ENCODE data around the gene EEFSEC. TPM values are rescaled to one million over a fixed set of nuclear protein-coding genes. Genes with fewer than 3 reads are reported as not detected.
A peak's percentile ranks its signal among the peaks of the same experiment; 100 is the strongest.

The EEFSEC gene
- total RNA-seq, 1 donor from 2014 or later = 2.6 TPM

GRCh38 chr3:128179484-128179819, 26.2 kb downstream of the EEFSEC start:
- no peak overlapping the region for H3K9ac ChIP-seq (ENCODE audit: low read depth in 1 of 3, low read length in 3 of 3)
- no peaks in the 10 kb centered on the region for H3K36me3 ChIP-seq (ENCODE audit: control insufficient read depth in 3 of 3, insufficient read depth in 3 of 3, low read length in 3 of 3)
- no peaks in the 10 kb centered on the region for H3K27me3 ChIP-seq (ENCODE audit: control insufficient read depth in 3 of 3, insufficient read depth in 3 of 3, low read length in 3 of 3)
- H3K9me3 ChIP-seq (ENCODE audit: control insufficient read depth in 3 of 3, low read length in 3 of 3) = no peaks in the 10 kb centered on the region
- peak overlapping the region in 1 of 3 donors; percentile 40 for H3K4me3 ChIP-seq (ENCODE audit: low read length in 3 of 3)
- H3K4me1 ChIP-seq (ENCODE audit: control insufficient read depth in 3 of 3, insufficient read depth in 3 of 3, low read length in 3 of 3) = peaks cover 24 to 34% (median 28%) of the 10 kb centered on the region in 3 donors
- H3K27ac ChIP-seq (ENCODE audit: low read depth, low read length) = no peak overlapping the region

- no peak overlapping the region for H3K27ac ChIP-seq (ENCODE audit: low read depth, low read length)
- peaks cover 14 to 26% (median 21%) of the 10 kb centered on the region in 3 donors for H3K4me1 ChIP-seq (ENCODE audit: control insufficient read depth in 3 of 3, insufficient read depth in 3 of 3, low read length in 3 of 3)
- no peak overlapping the region for H3K4me3 ChIP-seq (ENCODE audit: low read length in 3 of 3)
- H3K36me3 ChIP-seq (ENCODE audit: control insufficient read depth in 3 of 3, insufficient read depth in 3 of 3, low read length in 3 of 3) = no peaks in the 10 kb centered on the region
- no peaks in the 10 kb centered on the region for H3K9me3 ChIP-seq (ENCODE audit: control insufficient read depth in 3 of 3, low read length in 3 of 3)
- no peaks in the 10 kb centered on the region for H3K27me3 ChIP-seq (ENCODE audit: control insufficient read depth in 3 of 3, insufficient read depth in 3 of 3, low read length in 3 of 3)
- peak overlapping the region in 1 of 3 donors; percentile 11 for H3K9ac ChIP-seq (ENCODE audit: low read depth in 1 of 3, low read length in 3 of 3)
Measured at GRCh38 chr3:128180436-128180835, 27.2 kb downstream of the EEFSEC start.

DNA sequence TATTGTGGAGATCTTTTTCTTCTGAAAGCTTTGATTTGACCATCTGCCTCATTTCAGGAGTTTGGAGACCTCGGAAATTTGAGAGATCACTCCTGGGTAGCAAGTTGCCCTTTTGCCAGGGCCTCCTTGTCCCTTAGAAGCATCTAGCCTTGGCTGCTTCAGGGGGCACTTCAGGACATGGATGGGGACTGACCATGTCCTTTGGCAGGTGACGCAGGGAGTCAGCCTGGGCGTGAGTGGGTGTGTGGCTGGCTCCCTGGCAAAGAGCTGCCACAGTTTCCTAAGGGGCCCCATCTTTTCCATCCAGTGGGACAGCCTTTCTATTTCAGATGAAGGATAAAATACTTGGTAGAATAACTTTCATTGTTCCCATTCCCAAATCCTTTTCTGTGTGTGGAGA, 27.6 kb downstream of the EEFSEC start:
- no peaks in the 10 kb centered on the region for H3K9me3 ChIP-seq (ENCODE audit: control insufficient read depth in 3 of 3, low read length in 3 of 3)
- H3K27ac ChIP-seq (ENCODE audit: low read depth, low read length) = no peak overlapping the region
- peaks cover 10 to 23% (median 17%) of the 10 kb centered on the region in 3 donors for H3K4me1 ChIP-seq (ENCODE audit: control insufficient read depth in 3 of 3, insufficient read depth in 3 of 3, low read length in 3 of 3)
- H3K27me3 ChIP-seq (ENCODE audit: control insufficient read depth in 3 of 3, insufficient read depth in 3 of 3, low read length in 3 of 3) = no peaks in the 10 kb centered on the region
- no peaks in the 10 kb centered on the region for H3K36me3 ChIP-seq (ENCODE audit: control insufficient read depth in 3 of 3, insufficient read depth in 3 of 3, low read length in 3 of 3)
- H3K4me3 ChIP-seq (ENCODE audit: low read length in 3 of 3) = no peak overlapping the region
- H3K9ac ChIP-seq (ENCODE audit: low read depth in 1 of 3, low read length in 3 of 3) = peak overlapping the region in 1 of 3 donors; percentile 11

- no peak overlapping the region for H3K27ac ChIP-seq (ENCODE audit: low read depth, low read length)
- no peak overlapping the region for H3K9ac ChIP-seq (ENCODE audit: low read depth in 1 of 3, low read length in 3 of 3)
- H3K9me3 ChIP-seq (ENCODE audit: control insufficient read depth in 3 of 3, low read length in 3 of 3) = no peaks in the 10 kb centered on the region
- H3K4me1 ChIP-seq (ENCODE audit: control insufficient read depth in 3 of 3, insufficient read depth in 3 of 3, low read length in 3 of 3) = peaks cover 10 to 23% (median 17%) of the 10 kb centered on the region in 3 donors
- H3K36me3 ChIP-seq (ENCODE audit: control insufficient read depth in 3 of 3, insufficient read depth in 3 of 3, low read length in 3 of 3) = no peaks in the 10 kb centered on the region
- no peaks in the 10 kb centered on the region for H3K27me3 ChIP-seq (ENCODE audit: control insufficient read depth in 3 of 3, insufficient read depth in 3 of 3, low read length in 3 of 3)
- H3K4me3 ChIP-seq (ENCODE audit: low read length in 3 of 3) = no peak overlapping the region
Measured at GRCh38 chr3:128182656-128183055, 29.4 kb downstream of the EEFSEC start.

GRCh38 chr3:128185630-128186447, 32.6 kb downstream of the EEFSEC start:
- H3K27ac ChIP-seq (ENCODE audit: low read depth, low read length) = no peak overlapping the region
- H3K4me3 ChIP-seq (ENCODE audit: low read length in 3 of 3) = no peak overlapping the region
- no peaks in the 10 kb centered on the region for H3K9me3 ChIP-seq (ENCODE audit: control insufficient read depth in 3 of 3, low read length in 3 of 3)

GRCh38 chr3:128187495-128187894, 34.2 kb downstream of the EEFSEC start:
- Histone ChIP-seq H3K27ac (ENCODE audit: low read depth, low read length) (no peak overlapping the region), H3K4me3 (ENCODE audit: low read length in 3 of 3) (no peak overlapping the region), H3K9me3 (ENCODE audit: control insufficient read depth in 3 of 3, low read length in 3 of 3) (no peaks in the 10 kb centered on the region), H3K4me1 (ENCODE audit: control insufficient read depth in 3 of 3, insufficient read depth in 3 of 3, low read length in 3 of 3) (no peaks in the 10 kb centered on the region), H3K9ac (ENCODE audit: low read depth in 1 of 3, low read length in 3 of 3) (no peak overlapping the region), H3K27me3 (ENCODE audit: control insufficient read depth in 3 of 3, insufficient read depth in 3 of 3, low read length in 3 of 3) (no peaks in the 10 kb centered on the region), H3K36me3 (ENCODE audit: control insufficient read depth in 3 of 3, insufficient read depth in 3 of 3, low read length in 3 of 3) (no peaks in the 10 kb centered on the region)

More at GRCh38 chr3:128185630-128186447, 32.6 kb downstream of the EEFSEC start:
- Histone ChIP-seq H3K27me3 (ENCODE audit: control insufficient read depth in 3 of 3, insufficient read depth in 3 of 3, low read length in 3 of 3) (no peaks in the 10 kb centered on the region), H3K4me1 (ENCODE audit: control insufficient read depth in 3 of 3, insufficient read depth in 3 of 3, low read length in 3 of 3) (peaks cover 2 to 7% (median 6%) of the 10 kb centered on the region in 3 donors), H3K36me3 (ENCODE audit: control insufficient read depth in 3 of 3, insufficient read depth in 3 of 3, low read length in 3 of 3) (no peaks in the 10 kb centered on the region), H3K9ac (ENCODE audit: low read depth in 1 of 3, low read length in 3 of 3) (no peak overlapping the region)

- no peak overlapping the region for H3K4me3 ChIP-seq (ENCODE audit: low read length in 3 of 3)
- H3K9ac ChIP-seq (ENCODE audit: low read depth in 1 of 3, low read length in 3 of 3) = no peak overlapping the region
- no peaks in the 10 kb centered on the region for H3K9me3 ChIP-seq (ENCODE audit: control insufficient read depth in 3 of 3, low read length in 3 of 3)
- no peaks in the 10 kb centered on the region for H3K27me3 ChIP-seq (ENCODE audit: control insufficient read depth in 3 of 3, insufficient read depth in 3 of 3, low read length in 3 of 3)
- no peak overlapping the region for H3K27ac ChIP-seq (ENCODE audit: low read depth, low read length)
- H3K36me3 ChIP-seq (ENCODE audit: control insufficient read depth in 3 of 3, insufficient read depth in 3 of 3, low read length in 3 of 3) = no peaks in the 10 kb centered on the region
- no peaks in the 10 kb centered on the region for H3K4me1 ChIP-seq (ENCODE audit: control insufficient read depth in 3 of 3, insufficient read depth in 3 of 3, low read length in 3 of 3)
Measured at GRCh38 chr3:128188326-128188725, 35.0 kb downstream of the EEFSEC start.

- H3K27ac ChIP-seq (ENCODE audit: low read depth, low read length) = no peak overlapping the region
- no peaks in the 10 kb centered on the region for H3K36me3 ChIP-seq (ENCODE audit: control insufficient read depth in 3 of 3, insufficient read depth in 3 of 3, low read length in 3 of 3)
- H3K4me1 ChIP-seq (ENCODE audit: control insufficient read depth in 3 of 3, insufficient read depth in 3 of 3, low read length in 3 of 3) = no peaks in the 10 kb centered on the region
- H3K9me3 ChIP-seq (ENCODE audit: control insufficient read depth in 3 of 3, low read length in 3 of 3) = no peaks in the 10 kb centered on the region
- no peak overlapping the region for H3K4me3 ChIP-seq (ENCODE audit: low read length in 3 of 3)
- no peak overlapping the region for H3K9ac ChIP-seq (ENCODE audit: low read depth in 1 of 3, low read length in 3 of 3)
- no peaks in the 10 kb centered on the region for H3K27me3 ChIP-seq (ENCODE audit: control insufficient read depth in 3 of 3, insufficient read depth in 3 of 3, low read length in 3 of 3)
Measured at GRCh38 chr3:128188956-128189355, 35.7 kb downstream of the EEFSEC start.

DNA sequence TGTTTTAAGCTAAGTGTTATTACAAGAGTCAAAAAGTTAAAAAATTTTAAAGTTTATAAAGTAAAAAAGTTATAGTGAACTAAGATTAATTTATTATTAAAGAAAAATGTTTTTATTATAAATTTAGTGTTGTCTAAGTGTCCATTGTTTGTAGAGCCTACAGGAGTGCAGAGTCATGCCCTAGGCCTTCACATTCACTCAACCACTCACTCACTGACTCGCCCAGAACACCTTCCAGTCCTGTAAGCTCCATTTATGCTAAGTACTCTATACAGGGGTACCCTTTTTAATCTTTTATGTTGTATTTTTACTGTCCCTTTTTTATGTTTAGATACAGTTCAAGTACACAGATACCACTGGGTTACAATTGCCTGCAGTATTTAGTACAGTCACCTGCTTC, 37.2 kb downstream of the EEFSEC start:
- no peaks in the 10 kb centered on the region for H3K27me3 ChIP-seq (ENCODE audit: control insufficient read depth in 3 of 3, insufficient read depth in 3 of 3, low read length in 3 of 3)
- H3K4me1 ChIP-seq (ENCODE audit: control insufficient read depth in 3 of 3, insufficient read depth in 3 of 3, low read length in 3 of 3) = peaks cover 0 to 7% (median 2%) of the 10 kb centered on the region in 3 donors
- H3K4me3 ChIP-seq (ENCODE audit: low read length in 3 of 3) = no peak overlapping the region
- H3K9ac ChIP-seq (ENCODE audit: low read depth in 1 of 3, low read length in 3 of 3) = no peak overlapping the region
- H3K9me3 ChIP-seq (ENCODE audit: control insufficient read depth in 3 of 3, low read length in 3 of 3) = no peaks in the 10 kb centered on the region
- H3K27ac ChIP-seq (ENCODE audit: low read depth, low read length) = no peak overlapping the region
- H3K36me3 ChIP-seq (ENCODE audit: control insufficient read depth in 3 of 3, insufficient read depth in 3 of 3, low read length in 3 of 3) = no peaks in the 10 kb centered on the region

DNA sequence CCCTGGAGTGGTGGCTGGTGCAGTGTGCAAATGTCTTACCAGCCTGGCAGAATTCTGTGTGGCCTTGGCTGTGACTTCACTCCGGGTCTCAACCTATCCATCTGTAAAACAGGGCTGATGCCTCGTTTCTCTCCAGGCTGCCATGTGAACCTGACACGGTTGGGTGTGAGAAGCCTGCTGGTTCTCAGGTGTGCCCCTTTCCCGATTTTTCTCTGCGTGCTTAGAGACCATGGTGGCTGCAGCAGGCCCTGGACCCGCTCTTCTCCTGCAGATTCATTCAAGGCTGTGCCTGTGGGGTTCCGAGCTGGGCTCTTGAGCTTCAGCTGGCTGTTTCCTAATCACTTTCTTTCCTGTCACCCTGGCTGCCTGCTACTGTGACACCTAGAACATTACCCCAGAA, 38.9 kb downstream of the EEFSEC start:
- Histone ChIP-seq H3K36me3 (ENCODE audit: control insufficient read depth in 3 of 3, insufficient read depth in 3 of 3, low read length in 3 of 3) (no peaks in the 10 kb centered on the region), H3K27me3 (ENCODE audit: control insufficient read depth in 3 of 3, insufficient read depth in 3 of 3, low read length in 3 of 3) (no peaks in the 10 kb centered on the region), H3K9ac (ENCODE audit: low read depth in 1 of 3, low read length in 3 of 3) (no peak overlapping the region), H3K4me3 (ENCODE audit: low read length in 3 of 3) (no peak overlapping the region), H3K9me3 (ENCODE audit: control insufficient read depth in 3 of 3, low read length in 3 of 3) (no peaks in the 10 kb centered on the region), H3K4me1 (ENCODE audit: control insufficient read depth in 3 of 3, insufficient read depth in 3 of 3, low read length in 3 of 3) (peaks cover 2 to 9% (median 5%) of the 10 kb centered on the region in 3 donors), H3K27ac (ENCODE audit: low read depth, low read length) (no peak overlapping the region)

All from skeletal muscle tissue (tissue), 4 donors.